Liver (tissue), 9 donors: Measurements from ENCODE around the gene PDILT. TPM values are rescaled to one million over a fixed set of nuclear protein-coding genes. Genes with fewer than 3 reads are reported as not detected.

Experiments
- DNase-seq: peaks from one replicate; pipeline ENCODE4 v3.0.0-alpha.2; 2017; ENCODE audit warnings: low spot score
- H3K27ac ChIP-seq, 2 donors: one replicate each; pipeline ENCODE4 v1.7.0; 2013; ENCODE audit warnings: inconsistent platforms in 2 of 2, low read length in 2 of 2, control low read depth in 1 of 2, low read depth in 1 of 2, mild to moderate bottlenecking in 1 of 2
- H3K27me3 ChIP-seq, 4 donors: one replicate each; pipeline versions ENCODE4 v1.6.1 to v1.7.0; 2013; ENCODE audit warnings: low read length in 3 of 4, inconsistent platforms in 1 of 4, mild to moderate bottlenecking in 1 of 4, moderate library complexity in 1 of 4; ENCODE audit not compliant: control insufficient read depth in 4 of 4, insufficient read depth in 4 of 4
- H3K36me3 ChIP-seq, 4 donors: one replicate each; pipeline versions ENCODE4 v1.6.1 to v1.7.0; 2013; ENCODE audit warnings: low read length in 3 of 4, mild to moderate bottlenecking in 3 of 4, low read depth in 1 of 4, moderate library complexity in 1 of 4; ENCODE audit not compliant: control insufficient read depth in 4 of 4, insufficient read depth in 3 of 4
- H3K4me1 ChIP-seq, 4 donors: one replicate each; pipeline versions ENCODE4 v1.6.1 to v1.7.0; 2013; ENCODE audit warnings: low read length in 3 of 4, mild to moderate bottlenecking in 3 of 4, moderate library complexity in 1 of 4; ENCODE audit not compliant: control insufficient read depth in 4 of 4, insufficient read depth in 4 of 4
- H3K4me3 ChIP-seq, 3 donors: one replicate each; pipeline versions ENCODE4 v1.6.1 to v1.7.0; 2013; ENCODE audit warnings: low read length in 3 of 3, control low read depth in 1 of 3, low read depth in 1 of 3, mild to moderate bottlenecking in 1 of 3
- H3K9ac ChIP-seq, 2 donors: one replicate each; pipeline ENCODE4 v1.7.0; 2013; ENCODE audit warnings: low read length in 2 of 2, mild to moderate bottlenecking in 2 of 2, moderate library complexity in 2 of 2, control low read depth in 1 of 2, low read depth in 1 of 2
- H3K9me3 ChIP-seq, 4 donors: one replicate each; pipeline versions ENCODE4 v1.6.1 to v1.7.0; 2013; ENCODE audit warnings: low read length in 3 of 4; ENCODE audit not compliant: control insufficient read depth in 4 of 4
- EGR1 ChIP-seq, 2 donors: IDR thresholded peaks; 2 replicates each; pipeline ENCODE4 v1.6.1; 2016 to 2018; ENCODE audit warnings: antibody characterized with exemption in 2 of 2, low read depth in 2 of 2
- FOXA1 ChIP-seq: IDR thresholded peaks from 2 replicates; pipeline ENCODE4 v1.6.1; 2016; ENCODE audit warnings: antibody characterized with exemption
- FOXA2 ChIP-seq: IDR thresholded peaks from 2 replicates; pipeline ENCODE4 v1.6.1; 2016; ENCODE audit warnings: antibody characterized with exemption
- GABPA ChIP-seq, 2 donors: IDR thresholded peaks in 1 of 2; conservative IDR thresholded peaks in 1 of 2; 2 replicates each; pipeline ENCODE4 v1.6.1; 2016; ENCODE audit warnings: antibody characterized with exemption in 2 of 2, mild to moderate bottlenecking in 1 of 2, moderate library complexity in 1 of 2
- HNF4A ChIP-seq, 2 donors: conservative IDR thresholded peaks; 2 replicates each; pipeline ENCODE4 v1.6.1; 2016; ENCODE audit warnings: antibody characterized with exemption in 2 of 2, mild to moderate bottlenecking in 2 of 2
- HNF4G ChIP-seq: IDR thresholded peaks from 2 replicates; pipeline ENCODE4 v1.6.1; 2016; ENCODE audit warnings: antibody characterized with exemption
- JUND ChIP-seq, 2 donors: IDR thresholded peaks; 2 replicates each; pipeline ENCODE4 v1.6.1; 2016; ENCODE audit warnings: antibody characterized with exemption in 2 of 2
- NR2F2 ChIP-seq: IDR thresholded peaks from 2 replicates; pipeline ENCODE4 v1.6.1; 2016; ENCODE audit warnings: antibody characterized with exemption
- RAD21 ChIP-seq, 2 donors: IDR thresholded peaks; 2 replicates each; pipeline ENCODE4 v1.6.1; 2016; ENCODE audit warnings: antibody characterized with exemption in 2 of 2, mild to moderate bottlenecking in 2 of 2
- RXRA ChIP-seq, 2 donors: IDR thresholded peaks; 2 replicates each; pipeline ENCODE4 v1.6.1; 2017 to 2018; ENCODE audit warnings: antibody characterized with exemption in 2 of 2, mild to moderate bottlenecking in 1 of 2
- SP1 ChIP-seq: IDR thresholded peaks from 2 replicates; pipeline ENCODE4 v1.6.1; 2018; ENCODE audit warnings: antibody characterized with exemption, mild to moderate bottlenecking
- TAF1 ChIP-seq: conservative IDR thresholded peaks from 2 replicates; pipeline ENCODE4 v1.6.1; 2016; ENCODE audit warnings: antibody characterized with exemption, mild to moderate bottlenecking
- YY1 ChIP-seq: IDR thresholded peaks from 2 replicates; pipeline ENCODE4 v1.6.1; 2016; ENCODE audit warnings: antibody characterized with exemption, mild to moderate bottlenecking
- WGBS: extraction: QIAGEN DNeasy Blood & Tissue Kit; methylation state at CpG from one replicate; pipeline ENCODE4 v1.1.7; 2013; 5-methylcytosine and 5-hydroxymethylcytosine counted together
- polyA plus RNA-seq, 2 donors: library from polyadenylated mRNA; stranded (reverse) in 1 of 2; unstranded in 1 of 2; fragments of 200-250 nt in 1 of 2; fragments of >200 nt in 1 of 2; fragmentation: Nextera tagmentation in 1 of 2; extraction: Ambion mirVana in 1 of 2; gene quantifications; one replicate each; pipeline versions ENCODE4 v1.2.1 to v1.2.3, GENCODE V29; 2013 to 2015
- total RNA-seq, 2 donors: library from RNA; depleted of rRNA; stranded (reverse); fragments of >200 nt; gene quantifications; one replicate each; pipeline ENCODE4 v1.2.3, GENCODE V29; 2014
- TF ChIP-seq, protein P1 (sequence below): IDR thresholded peaks from 2 replicates; pipeline ENCODE4 v1.6.1; 2016; ENCODE audit warnings: antibody characterized with exemption
- TF ChIP-seq, protein P2 (sequence below): fragments of 150-350 bp; IDR thresholded peaks from 2 replicates; pipeline ENCODE4 v1.5.1; 2017; ENCODE audit warnings: improper control_type of control experiment, low read depth, low read length; ENCODE audit not compliant: missing input control
- TF ChIP-seq, protein P3 (sequence below): IDR thresholded peaks from 2 replicates; pipeline ENCODE4 v1.6.1; 2016; ENCODE audit warnings: antibody characterized with exemption
- TF ChIP-seq, protein P4 (sequence below): IDR thresholded peaks from 2 replicates; pipeline ENCODE4 v1.6.1; 2016; ENCODE audit warnings: antibody characterized with exemption, mild to moderate bottlenecking
- TF ChIP-seq, protein P5 (sequence below): IDR thresholded peaks from 2 replicates; pipeline ENCODE4 v1.6.1; 2016; ENCODE audit warnings: antibody characterized with exemption
- donor health status: healthy.
- donor health status: healthy.
- donor health status: healthy.
- donor health status: healthy.
- donor health status: healthy.

PDILT gene
- total and polyA plus RNA-seq, 4 donors = not detected

DNA sequence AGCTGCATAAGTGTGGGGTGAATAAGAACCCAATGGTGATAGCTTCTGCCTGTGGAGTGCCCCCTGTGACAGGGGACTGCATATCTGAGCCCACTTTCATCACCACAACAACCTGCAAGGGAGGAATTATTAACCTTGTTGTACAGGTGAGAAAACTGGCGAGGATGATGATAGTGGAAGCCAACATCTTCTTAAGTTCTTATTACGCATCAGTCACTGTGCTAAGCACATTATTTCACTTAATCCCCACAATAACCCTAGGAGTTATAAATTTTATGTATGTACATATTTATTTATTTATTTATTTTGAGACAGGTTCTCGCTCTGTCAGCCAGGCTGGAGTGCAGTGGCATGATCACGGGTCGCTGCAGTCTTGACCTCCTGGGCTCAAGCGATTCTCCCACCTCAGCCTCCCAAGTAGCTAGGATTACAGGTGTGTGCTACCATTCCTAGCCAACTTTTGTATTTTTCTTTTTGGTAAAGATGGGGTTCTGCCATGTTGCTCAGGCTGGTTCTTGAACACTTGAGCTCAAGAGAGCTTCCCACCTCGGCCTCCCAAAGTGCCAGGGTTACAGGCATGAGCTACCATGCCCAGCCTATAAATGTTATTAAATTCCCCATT, 7.6 kb downstream of the PDILT start:
- H3K9me3 ChIP-seq = no peaks in the 10 kb centered on the region
- peaks cover 0 to 18% (median 7%) of the 10 kb centered on the region in 4 donors for H3K4me1 ChIP-seq
- no peak for DNase-seq
- H3K4me3 ChIP-seq = no peak overlapping the region
- no peaks in the 10 kb centered on the region for H3K36me3 ChIP-seq
- TF ChIP-seq NR2F2 = no peak
- TF ChIP-seq EGR1 (IDR thresholded peaks at IDR 0.05; ENCODE audit: low read depth in 2 of 2) = no peak
- no peak for TF ChIP-seq HNF4G
- TF ChIP-seq, protein P1, sequence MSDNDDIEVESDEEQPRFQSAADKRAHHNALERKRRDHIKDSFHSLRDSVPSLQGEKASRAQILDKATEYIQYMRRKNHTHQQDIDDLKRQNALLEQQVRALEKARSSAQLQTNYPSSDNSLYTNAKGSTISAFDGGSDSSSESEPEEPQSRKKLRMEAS = no peak
- TF ChIP-seq FOXA1 = no peak
- no peak for TF ChIP-seq HNF4A (conservative IDR thresholded peaks at IDR 0.05)
- TF ChIP-seq RXRA (IDR thresholded peaks at IDR 0.05) = no peak
- TF ChIP-seq JUND (IDR thresholded peaks at IDR 0.05) = no peak
- TF ChIP-seq, protein P2, sequence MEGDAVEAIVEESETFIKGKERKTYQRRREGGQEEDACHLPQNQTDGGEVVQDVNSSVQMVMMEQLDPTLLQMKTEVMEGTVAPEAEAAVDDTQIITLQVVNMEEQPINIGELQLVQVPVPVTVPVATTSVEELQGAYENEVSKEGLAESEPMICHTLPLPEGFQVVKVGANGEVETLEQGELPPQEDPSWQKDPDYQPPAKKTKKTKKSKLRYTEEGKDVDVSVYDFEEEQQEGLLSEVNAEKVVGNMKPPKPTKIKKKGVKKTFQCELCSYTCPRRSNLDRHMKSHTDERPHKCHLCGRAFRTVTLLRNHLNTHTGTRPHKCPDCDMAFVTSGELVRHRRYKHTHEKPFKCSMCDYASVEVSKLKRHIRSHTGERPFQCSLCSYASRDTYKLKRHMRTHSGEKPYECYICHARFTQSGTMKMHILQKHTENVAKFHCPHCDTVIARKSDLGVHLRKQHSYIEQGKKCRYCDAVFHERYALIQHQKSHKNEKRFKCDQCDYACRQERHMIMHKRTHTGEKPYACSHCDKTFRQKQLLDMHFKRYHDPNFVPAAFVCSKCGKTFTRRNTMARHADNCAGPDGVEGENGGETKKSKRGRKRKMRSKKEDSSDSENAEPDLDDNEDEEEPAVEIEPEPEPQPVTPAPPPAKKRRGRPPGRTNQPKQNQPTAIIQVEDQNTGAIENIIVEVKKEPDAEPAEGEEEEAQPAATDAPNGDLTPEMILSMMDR = no peak
- TF ChIP-seq TAF1 = no peak
- no peak for TF ChIP-seq FOXA2
- TF ChIP-seq YY1 = no peak
- TF ChIP-seq GABPA (IDR thresholded peaks at IDR 0.05 in 1 of 2, conservative IDR thresholded peaks at IDR 0.05 in 1 of 2) = no peak
- no peak for TF ChIP-seq RAD21 (IDR thresholded peaks at IDR 0.05)
- no peak for TF ChIP-seq SP1
- TF ChIP-seq, protein P3, sequence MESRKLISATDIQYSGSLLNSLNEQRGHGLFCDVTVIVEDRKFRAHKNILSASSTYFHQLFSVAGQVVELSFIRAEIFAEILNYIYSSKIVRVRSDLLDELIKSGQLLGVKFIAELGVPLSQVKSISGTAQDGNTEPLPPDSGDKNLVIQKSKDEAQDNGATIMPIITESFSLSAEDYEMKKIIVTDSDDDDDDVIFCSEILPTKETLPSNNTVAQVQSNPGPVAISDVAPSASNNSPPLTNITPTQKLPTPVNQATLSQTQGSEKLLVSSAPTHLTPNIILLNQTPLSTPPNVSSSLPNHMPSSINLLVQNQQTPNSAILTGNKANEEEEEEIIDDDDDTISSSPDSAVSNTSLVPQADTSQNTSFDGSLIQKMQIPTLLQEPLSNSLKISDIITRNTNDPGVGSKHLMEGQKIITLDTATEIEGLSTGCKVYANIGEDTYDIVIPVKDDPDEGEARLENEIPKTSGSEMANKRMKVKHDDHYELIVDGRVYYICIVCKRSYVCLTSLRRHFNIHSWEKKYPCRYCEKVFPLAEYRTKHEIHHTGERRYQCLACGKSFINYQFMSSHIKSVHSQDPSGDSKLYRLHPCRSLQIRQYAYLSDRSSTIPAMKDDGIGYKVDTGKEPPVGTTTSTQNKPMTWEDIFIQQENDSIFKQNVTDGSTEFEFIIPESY = no peak
- TF ChIP-seq, protein P4, sequence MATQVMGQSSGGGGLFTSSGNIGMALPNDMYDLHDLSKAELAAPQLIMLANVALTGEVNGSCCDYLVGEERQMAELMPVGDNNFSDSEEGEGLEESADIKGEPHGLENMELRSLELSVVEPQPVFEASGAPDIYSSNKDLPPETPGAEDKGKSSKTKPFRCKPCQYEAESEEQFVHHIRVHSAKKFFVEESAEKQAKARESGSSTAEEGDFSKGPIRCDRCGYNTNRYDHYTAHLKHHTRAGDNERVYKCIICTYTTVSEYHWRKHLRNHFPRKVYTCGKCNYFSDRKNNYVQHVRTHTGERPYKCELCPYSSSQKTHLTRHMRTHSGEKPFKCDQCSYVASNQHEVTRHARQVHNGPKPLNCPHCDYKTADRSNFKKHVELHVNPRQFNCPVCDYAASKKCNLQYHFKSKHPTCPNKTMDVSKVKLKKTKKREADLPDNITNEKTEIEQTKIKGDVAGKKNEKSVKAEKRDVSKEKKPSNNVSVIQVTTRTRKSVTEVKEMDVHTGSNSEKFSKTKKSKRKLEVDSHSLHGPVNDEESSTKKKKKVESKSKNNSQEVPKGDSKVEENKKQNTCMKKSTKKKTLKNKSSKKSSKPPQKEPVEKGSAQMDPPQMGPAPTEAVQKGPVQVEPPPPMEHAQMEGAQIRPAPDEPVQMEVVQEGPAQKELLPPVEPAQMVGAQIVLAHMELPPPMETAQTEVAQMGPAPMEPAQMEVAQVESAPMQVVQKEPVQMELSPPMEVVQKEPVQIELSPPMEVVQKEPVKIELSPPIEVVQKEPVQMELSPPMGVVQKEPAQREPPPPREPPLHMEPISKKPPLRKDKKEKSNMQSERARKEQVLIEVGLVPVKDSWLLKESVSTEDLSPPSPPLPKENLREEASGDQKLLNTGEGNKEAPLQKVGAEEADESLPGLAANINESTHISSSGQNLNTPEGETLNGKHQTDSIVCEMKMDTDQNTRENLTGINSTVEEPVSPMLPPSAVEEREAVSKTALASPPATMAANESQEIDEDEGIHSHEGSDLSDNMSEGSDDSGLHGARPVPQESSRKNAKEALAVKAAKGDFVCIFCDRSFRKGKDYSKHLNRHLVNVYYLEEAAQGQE = no peak
- TF ChIP-seq, protein P5, sequence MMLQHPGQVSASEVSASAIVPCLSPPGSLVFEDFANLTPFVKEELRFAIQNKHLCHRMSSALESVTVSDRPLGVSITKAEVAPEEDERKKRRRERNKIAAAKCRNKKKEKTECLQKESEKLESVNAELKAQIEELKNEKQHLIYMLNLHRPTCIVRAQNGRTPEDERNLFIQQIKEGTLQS = no peak
- H3K9ac ChIP-seq = no peak overlapping the region
- 97% methylated on average over 7 of the region's 7 CpGs for WGBS
- H3K27me3 ChIP-seq = no peaks in the 10 kb centered on the region
- H3K27ac ChIP-seq = no peak overlapping the region
